GM12864 (cell line): ENCODE results near the gene AQP2.

Source experiments
- DNase-seq: peaks from one replicate; pipeline ENCODE4 v3.0.0-alpha.2; 2011; ENCODE audit warnings: low read depth
- H3K4me3 ChIP-seq: 2 replicates; pipeline ENCODE4 v1.5.1; 2011; ENCODE audit warnings: mild to moderate bottlenecking, low read depth, low read length, control low read depth
- TF ChIP-seq, protein P1 (sequence below): IDR thresholded peaks from 2 replicates; pipeline ENCODE4 v1.5.1; 2011; ENCODE audit warnings: low read depth, mild to moderate bottlenecking, moderate library complexity, low read length, control low read depth, inconsistent platforms; ENCODE audit errors: missing control alignments

AQP2 gene

DNA sequence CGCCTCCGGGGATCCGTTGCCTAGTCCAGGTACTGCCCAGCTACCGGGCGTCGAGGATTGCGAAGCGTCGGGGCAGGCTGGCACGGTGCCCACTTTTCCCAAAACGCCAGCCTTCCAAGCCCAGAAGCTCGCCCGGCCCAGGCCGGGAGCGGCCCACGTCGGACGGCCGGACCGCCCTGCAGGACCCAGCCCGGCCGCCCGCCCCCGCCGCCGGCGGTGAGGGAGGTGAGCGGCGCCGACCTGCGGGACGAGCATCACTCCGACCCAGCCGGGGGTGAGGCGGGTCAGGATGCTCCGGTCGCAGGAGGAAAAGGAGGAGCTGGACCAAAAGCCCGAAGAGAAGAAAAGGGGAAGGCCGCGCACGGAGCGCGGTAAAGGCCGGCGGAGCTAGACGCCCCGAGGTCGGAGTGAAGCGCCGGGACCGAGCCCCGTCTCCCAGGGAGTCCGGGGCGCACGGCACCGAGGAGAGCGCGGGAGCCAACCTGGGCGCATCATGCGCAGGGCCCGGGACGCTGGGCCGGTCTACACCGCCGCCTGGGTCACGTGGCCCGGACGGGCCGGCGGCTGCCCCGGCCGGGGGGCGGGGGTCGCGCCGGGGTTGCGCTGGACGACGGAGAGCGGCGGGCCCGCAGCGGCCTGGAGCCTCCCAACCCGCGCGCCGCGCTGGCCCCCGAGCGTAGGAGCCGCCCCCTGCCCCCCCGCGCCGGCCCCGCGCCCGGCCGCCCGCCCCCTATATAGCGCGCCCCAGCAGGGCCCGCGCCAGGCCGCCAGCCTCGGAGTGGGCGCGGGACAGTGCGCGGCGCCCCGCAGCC lies 10.8 kb downstream of the AQP2 start, which contains the start of gene AQP5:
Gene AQP5 (plus strand): TSS at position 762 of the 812 bp plus-strand sequence. CDS start 146 bp downstream, outside the sequence.
- DNase-seq: no peak
- H3K4me3 ChIP-seq: no peak within 1 kb of the TSS
- TF ChIP-seq, protein P1, sequence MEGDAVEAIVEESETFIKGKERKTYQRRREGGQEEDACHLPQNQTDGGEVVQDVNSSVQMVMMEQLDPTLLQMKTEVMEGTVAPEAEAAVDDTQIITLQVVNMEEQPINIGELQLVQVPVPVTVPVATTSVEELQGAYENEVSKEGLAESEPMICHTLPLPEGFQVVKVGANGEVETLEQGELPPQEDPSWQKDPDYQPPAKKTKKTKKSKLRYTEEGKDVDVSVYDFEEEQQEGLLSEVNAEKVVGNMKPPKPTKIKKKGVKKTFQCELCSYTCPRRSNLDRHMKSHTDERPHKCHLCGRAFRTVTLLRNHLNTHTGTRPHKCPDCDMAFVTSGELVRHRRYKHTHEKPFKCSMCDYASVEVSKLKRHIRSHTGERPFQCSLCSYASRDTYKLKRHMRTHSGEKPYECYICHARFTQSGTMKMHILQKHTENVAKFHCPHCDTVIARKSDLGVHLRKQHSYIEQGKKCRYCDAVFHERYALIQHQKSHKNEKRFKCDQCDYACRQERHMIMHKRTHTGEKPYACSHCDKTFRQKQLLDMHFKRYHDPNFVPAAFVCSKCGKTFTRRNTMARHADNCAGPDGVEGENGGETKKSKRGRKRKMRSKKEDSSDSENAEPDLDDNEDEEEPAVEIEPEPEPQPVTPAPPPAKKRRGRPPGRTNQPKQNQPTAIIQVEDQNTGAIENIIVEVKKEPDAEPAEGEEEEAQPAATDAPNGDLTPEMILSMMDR: no peak

- no peak for DNase-seq
- TF ChIP-seq, protein P1: no peak
- H3K4me3 ChIP-seq: no peak overlapping the region
These were observed 11.6 kb downstream of the AQP2 start for GRCh38 chr12:49961993-49962764.

- TF ChIP-seq, protein P1: no peak
- no peak overlapping the region for H3K4me3 ChIP-seq
- no peak for DNase-seq
These were observed 12.6 kb downstream of the AQP2 start for GRCh38 chr12:49962861-49963765.

GRCh38 chr12:49963976-49964815 lies 13.7 kb downstream of the AQP2 start:
- TF ChIP-seq, protein P1: no peak
- DNase-seq: no peak
- H3K4me3 ChIP-seq: no peak overlapping the region

- TF ChIP-seq, protein P1: no peak
- DNase-seq: no peak
- no peak overlapping the region for H3K4me3 ChIP-seq
These were observed 14.5 kb downstream of the AQP2 start for GRCh38 chr12:49964849-49965624.
